NCI-H2227 (cell line): ENCODE data around the gene POU6F2.

ENCODE experiments used
- DNase-seq: peaks from one replicate; lab custom pipeline; 2025; ENCODE audit not compliant: unreplicated experiment; lab: John Stamatoyannopoulos, UW

The POU6F2 gene

DNA sequence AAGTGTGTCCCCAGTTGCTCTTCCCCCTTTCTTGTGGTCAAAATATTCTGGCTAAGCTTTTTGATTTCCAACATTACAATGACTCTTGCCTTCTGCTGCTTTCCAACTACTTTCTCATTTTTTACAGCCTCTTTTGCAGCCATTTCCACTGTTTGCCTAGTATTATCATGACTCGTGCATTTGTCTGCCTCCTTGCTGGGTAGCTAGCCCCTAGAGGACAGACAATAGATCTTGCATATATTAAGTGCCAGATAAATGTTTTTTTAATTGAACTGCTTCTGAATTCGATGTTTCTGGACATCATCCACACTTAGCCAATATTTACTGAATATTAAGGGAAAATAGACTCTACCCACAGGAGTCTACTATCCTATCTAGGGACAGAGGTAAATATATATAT, 124.5 kb downstream of the POU6F2 start:
- DNase-seq = no peak

DNA sequence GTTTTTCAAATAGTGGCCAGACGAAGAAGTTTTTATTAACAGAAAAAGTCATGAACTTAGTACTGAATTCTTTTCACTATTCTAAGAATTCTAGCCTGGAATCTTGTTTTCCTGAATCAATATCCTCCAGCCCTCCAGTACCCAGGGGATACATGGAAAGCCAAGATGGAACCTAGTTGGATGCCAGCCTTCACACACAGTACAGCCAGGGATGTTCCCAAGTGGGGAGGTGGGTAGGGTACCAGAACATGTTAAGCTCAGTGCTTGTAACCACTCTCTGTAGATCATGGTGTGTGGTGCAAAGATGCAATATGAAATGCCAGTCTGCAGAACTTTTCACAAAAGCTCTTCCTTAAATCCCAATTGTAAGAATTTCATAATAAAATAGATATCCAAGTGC, 128.0 kb downstream of the POU6F2 start:
- no peak for DNase-seq

DNA sequence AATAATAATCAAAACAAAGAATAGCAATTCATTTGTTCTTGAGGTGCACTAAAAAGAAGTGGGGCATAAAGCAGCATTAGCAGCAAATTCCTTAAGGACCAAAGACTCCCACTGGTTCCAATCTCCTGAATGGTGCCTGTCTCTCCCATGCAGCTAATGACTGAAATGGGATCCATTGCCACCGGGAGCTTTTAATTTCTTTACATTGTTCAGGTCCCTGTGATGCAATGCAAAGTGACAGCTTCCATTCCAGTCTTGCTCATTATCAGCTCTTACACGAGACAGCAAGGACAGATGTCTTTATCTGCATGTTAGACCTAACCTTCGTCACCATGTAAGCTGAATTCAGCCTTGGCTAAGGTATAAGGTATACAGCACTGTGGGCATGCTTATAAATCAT, 148.1 kb downstream of the POU6F2 start:
- no peak for DNase-seq

DNA sequence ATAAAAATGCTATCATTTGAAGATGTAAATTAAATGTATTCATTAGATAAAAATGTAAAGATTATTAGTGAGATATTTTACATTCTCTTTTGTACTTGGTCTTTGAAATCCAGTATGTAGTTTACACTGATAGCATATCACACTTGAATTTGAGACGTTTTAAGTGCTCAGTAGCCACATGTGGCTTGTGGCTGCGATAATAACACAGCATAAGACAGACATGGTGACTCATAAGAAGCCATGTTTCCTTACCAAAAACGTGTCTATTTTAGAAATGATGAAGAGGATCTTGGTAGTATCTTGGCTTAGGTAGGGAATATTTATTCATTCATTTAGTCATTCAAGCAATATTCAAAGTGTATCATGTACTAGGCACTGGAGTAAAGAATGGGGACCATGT, 149.3 kb downstream of the POU6F2 start:
- DNase-seq = no peak

DNA sequence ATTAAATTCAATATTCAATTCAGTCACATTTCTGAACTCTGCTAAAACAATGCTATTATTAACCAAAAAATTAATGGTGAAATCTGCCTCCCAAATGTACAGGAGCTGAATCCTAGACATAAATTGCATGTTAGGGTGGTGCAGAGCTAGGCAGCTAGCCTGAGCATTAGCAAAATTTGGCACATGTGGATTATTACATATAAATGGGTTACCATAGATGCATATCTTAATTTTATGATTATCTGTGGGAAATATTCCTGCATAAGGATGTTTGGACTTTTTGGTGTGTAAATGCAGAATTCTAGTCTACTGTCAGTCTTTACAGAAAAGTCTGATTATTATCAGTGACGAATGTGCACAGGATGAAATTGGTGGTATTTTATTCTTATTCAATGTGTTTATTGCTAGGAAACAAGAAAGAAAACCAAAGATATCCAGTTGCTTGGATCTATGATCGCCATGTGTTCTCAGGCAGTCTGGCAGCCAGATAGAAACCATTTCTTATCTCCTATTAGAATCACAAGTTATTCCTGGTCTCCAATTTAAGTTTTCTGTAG, 150.7 kb downstream of the POU6F2 start:
- no peak for DNase-seq

DNA sequence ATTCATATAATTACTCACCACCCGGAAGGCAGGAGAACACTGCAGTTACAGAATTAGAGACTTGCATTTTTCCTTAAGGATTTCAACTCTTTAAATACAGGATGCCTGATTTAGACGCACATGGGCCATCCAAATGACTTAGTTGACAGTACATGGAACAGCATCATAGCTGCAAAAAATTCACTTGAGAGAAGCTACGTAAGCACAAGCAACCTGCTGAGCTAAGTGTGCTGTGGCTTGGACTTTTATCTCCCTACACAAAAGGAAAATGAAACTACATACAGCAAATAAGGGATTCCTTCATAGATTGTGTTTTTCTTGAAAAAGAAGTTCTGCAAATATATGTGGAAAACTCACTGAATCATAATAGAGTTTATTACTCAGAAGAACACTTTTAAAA, 152.6 kb downstream of the POU6F2 start:
- peak; percentile 18 for DNase-seq

DNA sequence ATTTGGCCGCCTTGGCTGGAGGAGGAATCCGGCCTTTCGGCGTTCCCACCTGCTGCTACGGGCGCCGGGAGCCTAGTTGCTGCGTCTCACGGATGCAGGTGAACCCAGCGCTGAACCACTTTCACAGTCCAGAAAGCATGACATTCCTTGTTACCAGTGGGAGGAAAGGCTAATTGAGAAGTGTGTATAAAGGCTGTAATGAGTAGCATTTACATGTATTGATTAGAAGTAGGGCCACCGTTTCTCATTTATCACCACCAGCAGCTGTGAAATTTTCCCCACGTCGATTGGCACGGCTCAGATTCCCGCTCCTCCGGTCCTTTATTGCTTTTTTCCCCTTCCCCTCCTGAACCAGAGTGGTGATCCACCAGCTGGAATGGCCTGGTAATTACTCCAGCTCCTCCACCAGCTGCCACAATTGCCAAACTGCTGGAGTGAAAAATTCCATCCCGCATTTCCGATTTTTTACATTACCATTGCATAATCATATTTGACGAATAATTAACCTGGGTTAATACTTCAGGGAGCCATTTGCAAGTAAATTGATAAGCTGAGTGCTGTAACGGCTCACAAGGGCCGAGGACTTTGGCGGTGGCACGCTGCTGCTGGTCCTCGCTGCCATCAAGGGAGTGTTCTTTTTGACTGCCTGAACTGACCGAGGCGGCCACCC, 153.3 kb downstream of the POU6F2 start:
- DNase-seq = peak; percentile 55

DNA sequence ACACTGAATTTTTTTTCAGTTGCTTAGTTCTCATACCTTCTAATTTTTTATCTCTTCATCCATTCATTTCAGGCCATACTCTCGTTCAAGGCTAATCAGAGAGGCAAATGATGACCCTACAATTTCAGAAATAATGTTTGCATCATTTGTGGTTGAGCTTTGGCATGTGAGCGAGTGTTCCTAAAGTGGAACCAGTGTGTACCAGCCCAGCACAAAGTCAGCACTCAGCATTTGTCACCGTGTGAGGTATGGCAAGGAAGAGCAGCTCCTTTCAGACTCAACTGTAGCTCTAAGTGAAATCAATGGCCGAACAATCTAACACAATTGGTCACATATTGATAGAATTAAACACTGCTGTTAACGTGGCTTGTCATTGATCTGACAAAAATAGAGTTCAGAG, 154.6 kb downstream of the POU6F2 start:
- DNase-seq = no peak

DNA sequence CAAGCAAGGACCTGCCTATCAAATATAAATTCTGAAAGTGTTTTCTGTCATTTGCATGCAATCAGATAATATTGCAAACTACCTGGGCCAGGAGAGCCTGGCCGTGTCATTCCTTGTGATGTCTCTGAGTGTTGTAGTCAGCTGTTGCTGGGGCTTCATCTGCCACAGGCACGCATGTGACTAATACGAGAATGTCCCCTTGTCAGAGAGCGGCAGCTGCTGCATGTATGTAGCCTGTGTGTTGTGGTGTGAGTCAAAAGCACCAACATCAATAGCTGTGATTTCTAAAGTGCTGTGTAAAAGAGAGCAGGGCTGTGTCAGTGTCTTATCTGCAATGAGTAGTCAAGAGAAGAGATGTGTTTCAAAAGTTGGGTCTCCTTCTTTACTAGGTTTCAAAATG, 155.4 kb downstream of the POU6F2 start:
- no peak for DNase-seq

DNA sequence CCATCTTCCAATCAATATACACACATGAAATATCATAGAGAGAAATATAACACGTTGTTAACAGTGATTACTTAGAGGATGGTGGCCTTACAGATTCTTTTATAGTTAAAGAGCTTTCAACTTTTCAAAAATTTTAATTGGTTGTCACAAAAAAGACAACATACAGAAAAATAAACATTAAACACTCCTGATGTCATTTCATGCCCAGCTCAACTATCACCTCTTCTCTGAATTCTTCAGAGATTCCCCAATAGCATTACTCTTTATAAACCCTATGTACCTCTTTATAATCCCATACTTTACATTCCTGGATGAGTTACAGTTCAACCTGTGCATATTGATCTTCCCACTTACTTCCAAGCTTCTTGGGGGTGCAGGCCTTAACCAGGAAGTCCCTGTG, 159.8 kb downstream of the POU6F2 start:
- DNase-seq = no peak

DNA sequence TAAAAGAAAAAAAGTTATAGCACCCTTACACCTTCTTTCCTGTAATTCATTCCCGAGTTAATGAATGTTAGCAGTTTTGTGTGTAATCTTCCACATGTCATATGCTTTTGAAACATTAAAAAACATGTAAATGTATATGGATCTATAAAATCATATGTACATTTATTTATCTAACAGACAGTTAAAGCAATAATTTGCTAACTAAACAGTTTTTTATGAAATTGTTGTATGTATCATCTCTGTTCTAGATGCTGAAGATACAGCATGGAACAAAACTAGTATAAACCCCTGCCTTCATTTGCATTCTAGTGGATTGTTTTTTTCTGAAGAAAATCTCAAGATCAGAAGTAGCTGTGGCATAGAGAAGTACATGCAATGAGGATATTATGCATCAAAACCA, 165.0 kb downstream of the POU6F2 start:
- no peak for DNase-seq

DNA sequence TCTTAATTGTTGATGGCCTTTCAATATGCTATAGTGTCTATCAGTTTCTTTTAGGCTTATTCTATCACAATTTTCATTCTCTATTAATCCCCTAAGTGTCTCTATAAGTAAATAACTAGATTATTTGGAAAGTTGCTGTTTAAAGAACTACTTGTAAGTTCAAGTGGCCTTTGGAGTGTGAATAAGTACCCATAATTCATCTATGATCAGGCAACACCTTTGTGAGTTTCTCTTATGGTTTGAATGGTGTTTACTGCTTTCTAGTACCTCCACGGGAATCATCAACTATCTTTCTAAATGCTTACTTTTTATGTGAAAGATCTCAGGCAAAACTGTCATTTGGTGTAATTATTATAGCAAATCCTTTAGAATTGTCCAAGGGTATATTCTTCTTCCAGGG, 166.7 kb downstream of the POU6F2 start:
- DNase-seq = no peak

DNA sequence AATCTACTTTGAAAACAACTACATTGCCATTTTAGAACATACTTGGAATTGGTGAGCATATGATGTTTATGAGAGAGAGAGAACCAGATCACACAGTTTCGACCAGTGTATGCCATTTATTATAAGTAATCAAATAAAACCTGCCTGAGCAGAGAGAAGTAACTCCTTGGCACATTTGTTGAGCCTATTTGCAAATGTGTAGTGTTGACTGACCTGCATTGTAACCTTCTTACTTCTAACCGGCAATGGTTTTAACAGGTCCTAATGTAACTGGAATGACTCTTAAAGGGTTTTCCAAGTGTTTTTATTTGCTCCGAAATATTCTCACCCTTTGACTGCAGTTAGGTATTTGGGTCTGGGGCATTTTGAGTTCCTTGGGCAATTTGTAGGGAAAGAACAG, 167.6 kb downstream of the POU6F2 start:
- no peak for DNase-seq

DNA sequence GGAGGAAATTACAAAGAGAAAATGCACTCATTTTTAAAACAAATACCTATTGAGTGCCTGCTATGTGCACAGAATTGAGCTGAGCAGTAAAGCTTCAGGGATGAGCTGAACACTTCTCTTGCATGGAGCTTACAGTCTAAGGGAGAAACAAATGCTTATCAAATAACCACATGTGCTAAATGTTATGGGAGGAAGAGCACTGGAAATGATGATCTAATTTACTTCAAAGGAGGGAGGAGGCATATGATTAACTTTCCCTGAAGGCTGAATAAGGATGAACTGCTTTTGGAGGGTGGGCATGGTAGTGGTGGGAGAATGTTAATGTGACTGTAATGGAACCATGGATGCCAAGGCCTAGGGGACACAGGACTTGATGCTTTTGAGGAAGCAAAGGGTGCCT, 168.2 kb downstream of the POU6F2 start:
- DNase-seq = no peak

DNA sequence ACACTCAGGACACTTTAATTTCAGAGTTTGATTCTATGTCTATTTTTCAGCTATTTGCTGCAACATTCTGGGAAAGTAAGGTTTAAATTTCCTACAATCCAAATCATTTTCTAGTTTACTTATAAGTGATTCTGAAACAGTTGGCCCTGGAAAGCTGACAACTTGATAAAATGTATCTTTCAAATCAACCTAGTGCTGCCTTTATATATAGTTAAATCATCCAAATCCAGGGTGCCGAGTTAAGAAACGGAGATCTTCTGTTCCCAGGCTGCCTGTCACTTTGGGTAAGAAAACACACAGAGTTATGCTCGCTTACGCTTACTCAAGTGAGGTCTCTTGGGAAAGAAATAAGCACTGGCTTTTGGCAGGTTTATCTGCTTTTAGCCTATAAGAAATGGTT, 175.0 kb downstream of the POU6F2 start:
- no peak for DNase-seq

DNA sequence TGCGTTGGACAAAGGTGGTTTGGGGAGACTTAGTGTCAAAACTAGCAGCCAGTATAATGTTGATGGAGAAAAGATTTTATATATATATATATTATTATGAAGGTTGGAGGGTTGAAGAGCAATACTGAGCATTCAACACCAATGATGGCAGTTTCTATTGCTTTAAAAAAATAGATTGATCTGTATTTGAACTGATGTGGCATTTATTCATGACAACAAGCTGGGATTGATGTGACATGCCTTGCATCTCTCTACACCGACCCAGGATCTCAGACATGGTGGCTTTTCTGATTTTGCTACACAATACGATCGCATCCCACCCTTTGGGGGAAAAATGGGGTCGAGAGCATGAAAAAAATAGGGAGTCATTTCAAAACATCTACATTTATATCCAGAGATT, 175.4 kb downstream of the POU6F2 start:
- no peak for DNase-seq

DNA sequence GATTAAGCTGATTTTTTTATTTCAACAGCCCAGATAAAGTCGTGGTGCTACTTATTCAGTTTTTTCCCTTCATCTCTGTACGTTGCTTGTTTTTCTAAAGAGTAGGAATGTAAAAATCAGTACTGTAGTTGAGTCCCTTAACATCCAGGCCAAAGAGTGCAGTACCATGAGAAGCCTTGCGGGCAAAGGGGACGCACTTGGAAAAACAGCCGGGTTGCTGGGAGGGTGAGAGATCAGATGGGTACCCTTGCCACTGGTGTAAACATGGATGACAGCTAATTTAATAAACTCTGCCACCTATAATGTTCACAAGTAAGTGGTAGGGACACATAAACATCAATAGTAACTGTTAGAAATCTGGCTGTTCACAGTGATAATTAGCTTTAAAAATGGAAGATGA, 175.9 kb downstream of the POU6F2 start:
- no peak for DNase-seq

DNA sequence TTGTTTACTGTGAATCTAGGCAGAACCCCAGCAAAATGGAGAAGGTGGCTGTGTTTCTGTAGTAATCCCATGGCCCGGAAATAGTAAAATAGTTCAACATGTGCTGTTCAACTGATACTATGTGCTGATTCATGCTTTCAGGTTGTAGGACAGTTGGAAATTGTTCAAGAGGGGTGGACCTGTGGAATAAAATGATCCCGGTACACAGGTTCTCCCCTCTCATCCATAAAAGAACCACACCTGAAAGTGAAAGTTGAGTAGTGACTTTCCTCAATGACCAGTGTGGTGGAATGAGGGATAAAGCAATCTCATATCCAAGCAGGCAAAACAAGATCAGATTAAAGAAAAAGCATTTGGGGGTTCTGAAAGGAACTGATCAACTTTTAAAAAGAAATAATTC, 177.1 kb downstream of the POU6F2 start:
- no peak for DNase-seq

DNA sequence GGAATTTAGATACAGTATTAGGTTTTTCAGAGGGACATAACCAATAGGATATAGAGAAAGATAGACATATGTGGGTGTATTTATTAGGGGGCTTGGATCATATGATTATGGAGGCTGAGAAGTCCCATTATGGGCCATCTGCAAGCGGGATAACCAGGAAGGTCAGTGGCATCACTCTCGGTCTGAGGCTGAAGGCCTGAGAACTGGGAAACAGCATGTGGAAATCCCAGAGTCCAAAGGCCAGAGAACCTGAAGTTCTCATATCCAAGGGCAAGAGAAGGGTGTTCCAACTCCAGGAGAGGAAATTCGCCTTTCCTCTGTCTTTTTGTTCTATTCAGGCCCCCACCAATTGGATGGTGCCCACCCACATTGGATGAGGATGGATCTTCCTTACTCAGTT, 180.7 kb downstream of the POU6F2 start:
- DNase-seq = no peak

DNA sequence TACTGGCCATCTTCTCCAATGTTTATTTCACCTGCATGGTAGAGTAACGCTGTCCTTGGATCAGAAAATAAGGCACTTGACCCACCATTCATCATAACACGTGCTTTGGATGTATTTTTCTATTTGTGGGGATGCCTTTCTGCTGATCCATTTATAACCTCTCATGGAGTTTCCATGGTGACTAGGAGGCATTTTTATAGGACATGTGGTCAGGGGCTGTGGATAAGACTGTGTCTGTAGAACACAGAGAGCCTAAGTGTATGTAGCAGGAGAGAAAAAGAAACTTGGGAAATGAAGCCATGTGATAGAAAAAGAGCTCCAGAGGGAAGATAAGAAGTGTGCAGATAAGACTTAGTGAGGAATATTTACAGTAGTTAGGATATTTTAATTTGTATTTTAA, 184.2 kb downstream of the POU6F2 start:
- DNase-seq = no peak

DNA sequence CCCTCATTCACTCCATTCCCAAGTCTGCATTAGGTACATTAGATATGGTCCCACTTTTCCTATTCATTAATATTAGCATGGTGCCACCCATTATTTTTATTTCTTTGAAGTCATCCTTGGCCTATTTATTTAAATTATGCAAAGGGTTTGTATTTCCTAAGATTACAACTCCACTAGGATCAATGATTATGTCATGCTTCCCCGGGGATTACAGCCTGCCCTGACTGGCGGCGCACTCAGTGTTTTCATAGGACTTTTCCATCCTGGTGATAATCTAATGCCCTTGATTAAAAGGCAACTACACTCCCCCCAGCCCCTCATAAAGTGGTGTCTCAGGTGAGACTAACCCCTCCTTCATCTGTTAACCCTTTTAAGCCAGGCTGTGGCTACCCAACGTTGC, 187.2 kb downstream of the POU6F2 start:
- DNase-seq = no peak

DNA sequence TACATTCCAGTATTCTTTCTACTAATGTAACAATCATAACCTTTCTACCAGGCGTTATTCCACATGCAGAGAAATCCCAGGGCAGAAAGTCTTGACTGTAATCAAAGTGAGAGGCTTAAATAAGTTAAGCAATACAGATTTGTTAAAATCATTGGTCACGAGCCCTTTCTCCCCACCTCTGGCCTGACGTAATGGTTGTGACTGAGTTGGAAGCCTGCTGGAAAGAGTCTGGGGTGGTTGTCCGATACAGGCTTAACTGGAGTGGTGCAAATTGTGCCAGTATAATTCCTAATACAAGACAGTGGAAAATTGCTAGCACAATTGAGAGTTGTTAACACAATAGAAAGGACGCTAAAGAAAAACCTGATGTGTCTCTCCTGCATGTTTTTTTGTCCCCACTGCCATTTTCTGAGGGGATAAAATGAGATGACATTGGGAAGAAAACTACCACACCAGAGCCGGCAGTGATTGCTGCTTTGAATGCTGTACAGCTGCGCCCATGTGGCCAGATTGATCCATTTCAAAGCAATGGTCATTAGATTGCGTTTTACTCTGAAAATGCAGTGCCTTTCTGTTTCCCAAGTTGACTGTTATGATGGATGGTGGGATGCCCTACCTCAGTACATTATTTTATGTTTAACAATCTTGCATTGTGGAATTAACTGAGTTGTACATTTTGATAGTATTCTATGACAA, 190.8 kb downstream of the POU6F2 start:
- DNase-seq = peak; percentile 54

DNA sequence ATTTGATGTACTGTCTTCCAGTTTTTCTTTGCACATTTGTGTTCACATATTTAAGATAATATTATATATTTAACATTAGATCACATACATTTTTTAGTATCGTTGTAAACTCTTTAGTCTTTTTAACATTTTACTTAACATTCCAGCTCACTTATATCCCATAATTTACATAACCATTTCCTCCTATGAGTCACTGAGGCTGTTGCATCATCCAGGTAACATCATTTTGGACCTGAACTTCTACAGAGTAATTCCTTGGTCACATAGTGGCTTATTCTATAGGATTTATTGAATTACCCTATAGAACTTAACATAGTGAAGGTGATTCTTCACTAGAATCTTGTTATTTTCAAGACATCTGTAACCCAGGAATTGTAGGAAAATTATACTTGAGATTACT, 194.4 kb downstream of the POU6F2 start:
- DNase-seq = no peak
